Smooth muscle cell (in vitro differentiated cells): ENCODE results near the gene KYAT1. TPM values are rescaled to one million over a fixed set of nuclear protein-coding genes. Genes with fewer than 3 reads are reported as not detected.

Source experiments
- DNase-seq: peaks from one replicate; lab custom pipeline; 2025; ENCODE audit not compliant: unreplicated experiment; lab: John Stamatoyannopoulos, UW
- H2AFZ ChIP-seq: fragments of 200-600 bp; sonication (generic); 2 replicates; pipeline ENCODE4 v1.6.0; 2016; ENCODE audit warnings: antibody characterized with exemption, low read depth, mild to moderate bottlenecking
- H3F3A ChIP-seq: fragments of 200-600 bp; sonication (generic); 2 replicates; pipeline ENCODE4 v1.6.0; 2017; ENCODE audit warnings: antibody characterized with exemption, low read depth
- H3K27ac ChIP-seq: fragments of 200-600 bp; sonication (generic); 2 replicates; pipeline ENCODE4 v1.5.1; 2016; ENCODE audit warnings: low read depth, mild to moderate bottlenecking
- H3K27me3 ChIP-seq: fragments of 200-600 bp; sonication (generic); 2 replicates; pipeline ENCODE4 v1.6.1; 2016; ENCODE audit warnings: low read depth, mild to moderate bottlenecking
- H3K36me3 ChIP-seq: fragments of 200-600 bp; sonication (generic); 2 replicates; pipeline ENCODE4 v1.5.1; 2016; ENCODE audit warnings: low read depth
- H3K4me1 ChIP-seq: fragments of 200-600 bp; sonication (generic); 2 replicates; pipeline ENCODE4 v1.5.1; 2016; ENCODE audit warnings: low read depth
- H3K4me2 ChIP-seq: fragments of 200-600 bp; sonication (generic); 2 replicates; pipeline ENCODE4 v1.6.0; 2016; ENCODE audit warnings: mild to moderate bottlenecking
- H3K4me3 ChIP-seq: fragments of 200-600 bp; sonication (generic); 2 replicates; pipeline ENCODE4 v1.5.1; 2016; ENCODE audit warnings: mild to moderate bottlenecking
- H3K79me2 ChIP-seq: fragments of 200-600 bp; sonication (generic); 2 replicates; pipeline ENCODE4 v1.6.0; 2016; ENCODE audit warnings: low read depth, mild to moderate bottlenecking
- H3K9ac ChIP-seq: fragments of 200-600 bp; sonication (generic); 2 replicates; pipeline ENCODE4 v1.6.0; 2016; ENCODE audit warnings: low read depth
- H3K9me3 ChIP-seq: fragments of 200-600 bp; sonication (generic); replicated peaks from 2 replicates; pipeline ENCODE4 v1.5.1; 2016; ENCODE audit warnings: low read depth
- H4K20me1 ChIP-seq: fragments of 200-600 bp; sonication (generic); 2 replicates; pipeline ENCODE4 v1.6.0; 2016; ENCODE audit warnings: low read depth
- WGBS: methylation state at CpG from one replicate; pipeline ENCODE4 v1.1.7; 2016; ENCODE audit warnings: low lambda C conversion rate; 5-methylcytosine and 5-hydroxymethylcytosine counted together
- polyA plus RNA-seq: library from polyadenylated mRNA; unstranded; fragments of >200 nt; fragmentation: Nextera tagmentation; extraction: Ambion mirVana; gene quantifications from 2 replicates; pipeline ENCODE4 v1.2.1, GENCODE V29; 2016
- total RNA-seq: library from RNA; depleted of rRNA; stranded (reverse); fragments of >200 nt; gene quantifications from 2 replicates; pipeline ENCODE4 v1.2.3, GENCODE V29; 2014
- TF ChIP-seq, protein P1 (sequence below): fragments of 200-600 bp; sonication (generic); IDR thresholded peaks from 2 replicates; pipeline ENCODE4 v1.5.1; 2017; ENCODE audit warnings: borderline replicate concordance, mild to moderate bottlenecking, antibody characterized with exemption; ENCODE audit not compliant: insufficient read depth, poor library complexity, severe bottlenecking

The KYAT1 gene
- total and polyA plus RNA-seq, 2 experiments from 2014 or later = 3.1 to 7.7 TPM

DNA sequence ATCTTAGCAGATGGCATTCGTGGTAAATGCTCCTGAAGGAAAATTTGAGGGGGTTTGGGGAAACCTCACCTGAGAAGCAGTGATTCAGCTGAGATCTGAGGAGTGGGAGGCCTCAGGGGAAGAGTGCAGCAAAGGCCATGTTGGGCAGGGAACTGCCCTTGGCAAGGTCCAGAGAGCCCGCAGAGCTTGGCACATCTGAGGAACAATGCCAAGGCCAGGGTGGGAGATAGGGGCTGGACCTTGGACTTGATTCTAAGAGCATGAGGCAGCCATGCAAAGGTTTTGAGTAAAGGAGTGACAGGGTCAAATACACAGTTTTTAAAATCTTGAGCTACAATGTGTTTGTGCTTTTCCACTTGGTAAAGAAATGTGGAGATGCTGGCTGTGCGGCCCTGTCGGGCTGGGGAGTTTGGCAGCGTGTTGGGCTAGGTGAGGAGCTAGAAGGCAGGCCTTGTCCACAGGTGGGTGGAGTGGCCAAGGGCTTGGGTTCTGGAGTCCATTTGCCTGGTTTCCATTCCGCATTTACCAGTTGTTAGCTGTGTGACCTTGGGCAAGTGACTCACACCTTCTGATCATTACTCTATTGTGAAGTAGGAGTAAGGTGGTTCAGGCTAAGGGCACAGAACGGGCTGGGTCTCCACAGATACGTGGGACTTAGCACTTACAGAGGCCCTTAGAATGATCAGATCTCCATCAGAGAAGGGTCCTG is 88.6 kb downstream of the KYAT1 start:
- H3F3A ChIP-seq = no peaks in the 10 kb centered on the region
- no peak overlapping the region for H3K9ac ChIP-seq
- no peaks in the 10 kb centered on the region for H3K36me3 ChIP-seq
- WGBS = 97% methylated on average over 8 of the region's 8 CpGs
- H2AFZ ChIP-seq = no peak overlapping the region
- no peak overlapping the region for H3K27ac ChIP-seq
- H3K27me3 ChIP-seq = no peaks in the 10 kb centered on the region
- no peaks in the 10 kb centered on the region for H4K20me1 ChIP-seq
- H3K4me3 ChIP-seq = no peak overlapping the region
- H3K4me2 ChIP-seq = no peak overlapping the region
- peaks cover 2% of the 10 kb centered on the region for H3K4me1 ChIP-seq
- TF ChIP-seq, protein P1, sequence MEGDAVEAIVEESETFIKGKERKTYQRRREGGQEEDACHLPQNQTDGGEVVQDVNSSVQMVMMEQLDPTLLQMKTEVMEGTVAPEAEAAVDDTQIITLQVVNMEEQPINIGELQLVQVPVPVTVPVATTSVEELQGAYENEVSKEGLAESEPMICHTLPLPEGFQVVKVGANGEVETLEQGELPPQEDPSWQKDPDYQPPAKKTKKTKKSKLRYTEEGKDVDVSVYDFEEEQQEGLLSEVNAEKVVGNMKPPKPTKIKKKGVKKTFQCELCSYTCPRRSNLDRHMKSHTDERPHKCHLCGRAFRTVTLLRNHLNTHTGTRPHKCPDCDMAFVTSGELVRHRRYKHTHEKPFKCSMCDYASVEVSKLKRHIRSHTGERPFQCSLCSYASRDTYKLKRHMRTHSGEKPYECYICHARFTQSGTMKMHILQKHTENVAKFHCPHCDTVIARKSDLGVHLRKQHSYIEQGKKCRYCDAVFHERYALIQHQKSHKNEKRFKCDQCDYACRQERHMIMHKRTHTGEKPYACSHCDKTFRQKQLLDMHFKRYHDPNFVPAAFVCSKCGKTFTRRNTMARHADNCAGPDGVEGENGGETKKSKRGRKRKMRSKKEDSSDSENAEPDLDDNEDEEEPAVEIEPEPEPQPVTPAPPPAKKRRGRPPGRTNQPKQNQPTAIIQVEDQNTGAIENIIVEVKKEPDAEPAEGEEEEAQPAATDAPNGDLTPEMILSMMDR = no peak
- H3K79me2 ChIP-seq = peaks cover 2% of the 10 kb centered on the region
- no peak for DNase-seq
- H3K9me3 ChIP-seq = no peaks in the 10 kb centered on the region

DNA sequence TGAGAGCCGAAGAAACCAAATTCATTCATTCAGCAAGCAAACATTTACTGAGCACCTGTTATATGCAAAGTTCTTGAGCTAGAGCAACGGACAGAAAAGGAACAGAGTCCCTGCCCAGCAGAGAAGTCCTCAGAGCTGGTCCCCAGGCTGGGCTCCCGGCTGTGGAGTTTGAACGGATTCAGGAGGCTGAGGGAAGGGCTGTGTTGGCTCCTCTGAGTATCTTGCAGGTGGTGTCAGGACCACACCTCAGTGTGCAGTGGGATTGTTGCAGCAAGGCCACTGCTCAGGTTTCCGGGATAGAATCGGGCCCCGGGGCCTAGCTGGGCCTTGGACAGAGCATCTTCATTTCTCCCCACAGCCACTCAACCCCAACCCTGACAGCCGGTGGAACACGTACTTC is 89.6 kb downstream of the KYAT1 start:
- no peaks in the 10 kb centered on the region for H3F3A ChIP-seq
- H3K27me3 ChIP-seq = no peaks in the 10 kb centered on the region
- H3K9ac ChIP-seq = no peak overlapping the region
- peaks cover 12% of the 10 kb centered on the region for H3K79me2 ChIP-seq
- H3K9me3 ChIP-seq = no peaks in the 10 kb centered on the region
- H2AFZ ChIP-seq = no peak overlapping the region
- DNase-seq = no peak
- no peak overlapping the region for H3K4me3 ChIP-seq
- H3K4me1 ChIP-seq = peaks cover 6% of the 10 kb centered on the region
- TF ChIP-seq, protein P1 = no peak
- H3K27ac ChIP-seq = no peak overlapping the region
- WGBS = 84% methylated on average over 9 of the region's 9 CpGs
- no peak overlapping the region for H3K4me2 ChIP-seq
- no peaks in the 10 kb centered on the region for H4K20me1 ChIP-seq
- H3K36me3 ChIP-seq = no peaks in the 10 kb centered on the region

DNA sequence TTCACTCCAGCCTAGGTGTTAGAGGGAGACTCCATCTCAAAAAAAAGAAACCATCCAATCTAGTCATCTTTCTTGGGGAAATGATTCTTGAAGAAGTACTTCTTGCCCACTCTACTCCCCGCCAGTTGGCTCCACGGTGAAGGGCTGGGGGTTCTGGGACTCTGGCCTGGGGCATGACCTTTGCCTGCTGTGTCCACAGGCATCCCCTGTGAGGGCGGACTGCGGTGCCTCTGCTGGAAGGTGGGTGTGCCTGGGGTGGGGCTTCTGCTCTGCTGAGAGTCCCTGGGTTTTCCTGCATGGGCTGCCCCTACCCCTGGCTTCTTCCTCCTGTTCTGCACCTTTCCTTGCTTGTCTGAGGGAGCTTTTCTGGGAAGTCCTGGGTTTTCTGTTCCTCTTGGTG is 91.2 kb downstream of the KYAT1 start:
- no peak overlapping the region for H3K27ac ChIP-seq

More for the DNA sequence above, 91.2 kb downstream of the KYAT1 start:
- no peak overlapping the region for H3K9ac ChIP-seq
- no peaks in the 10 kb centered on the region for H3K36me3 ChIP-seq
- no peak for DNase-seq
- no peaks in the 10 kb centered on the region for H4K20me1 ChIP-seq
- H3K4me1 ChIP-seq = peaks cover 6% of the 10 kb centered on the region
- no peaks in the 10 kb centered on the region for H3K27me3 ChIP-seq
- H3K4me3 ChIP-seq = no peak overlapping the region
- TF ChIP-seq, protein P1 = no peak
- H2AFZ ChIP-seq = no peak overlapping the region
- H3K9me3 ChIP-seq = no peaks in the 10 kb centered on the region
- H3F3A ChIP-seq = no peaks in the 10 kb centered on the region
- peaks cover 12% of the 10 kb centered on the region for H3K79me2 ChIP-seq
- no peak overlapping the region for H3K4me2 ChIP-seq
- 96% methylated on average over 4 of the region's 4 CpGs for WGBS
